Hematopoietic multipotent progenitor cell treated with erythropoietin and hydrocortisone succinate and interleukin-3 and kit ligand, for 17 days (in vitro differentiated cells): ENCODE data around the gene STON2.
A peak's percentile ranks its signal among the peaks of the same experiment; 100 is the strongest.
"Not testable (repeated sequence)": the region's sequence is repeated elsewhere in the genome, so short reads cannot be mapped to it uniquely, and the experiment has no call there.

Experiments
- DNase-seq: peaks from one replicate; pipeline ENCODE4 v3.0.0-alpha.2; 2015; ENCODE audit warnings: low spot score

The STON2 gene

GRCh38 chr14:81268016-81268416 lies 132.1 kb downstream of the STON2 start:
- DNase-seq = peak; percentile 26

- DNase-seq = no peak
Measured at GRCh38 chr14:81265636-81266169, 134.4 kb downstream of the STON2 start.

GRCh38 chr14:81264671-81265070 lies 135.5 kb downstream of the STON2 start:
- DNase-seq = no peak

- no peak for DNase-seq
Measured at GRCh38 chr14:81263777-81264410, 136.2 kb downstream of the STON2 start.

GRCh38 chr14:81261176-81261575 lies 138.9 kb downstream of the STON2 start:
- no peak for DNase-seq

- DNase-seq = no peak
Measured at GRCh38 chr14:81260732-81261131, 139.4 kb downstream of the STON2 start.

- DNase-seq = no peak
Measured at GRCh38 chr14:81256289-81256960, 143.7 kb downstream of the STON2 start.

- no peak for DNase-seq
Measured at GRCh38 chr14:81252278-81252677, 147.8 kb downstream of the STON2 start.

- DNase-seq = no peak
Measured at GRCh38 chr14:81247271-81247766, 152.8 kb downstream of the STON2 start.

GRCh38 chr14:81246461-81247270 lies 153.5 kb downstream of the STON2 start:
- DNase-seq = no peak

GRCh38 chr14:81245771-81246170 lies 154.4 kb downstream of the STON2 start:
- DNase-seq = no peak

GRCh38 chr14:81244431-81244830 lies 155.7 kb downstream of the STON2 start:
- not testable (repeated sequence) for DNase-seq

- DNase-seq = no peak
Measured at GRCh38 chr14:81243499-81243898, 156.6 kb downstream of the STON2 start.

GRCh38 chr14:81236849-81237248 lies 163.3 kb downstream of the STON2 start:
- not testable (repeated sequence) for DNase-seq

GRCh38 chr14:81236138-81236537 lies 164.0 kb downstream of the STON2 start:
- no peak for DNase-seq

- DNase-seq = no peak
Measured at GRCh38 chr14:81235096-81235495, 165.0 kb downstream of the STON2 start.

- no peak for DNase-seq
Measured at GRCh38 chr14:81234278-81234677, 165.8 kb downstream of the STON2 start.

GRCh38 chr14:81233615-81234014 lies 166.5 kb downstream of the STON2 start:
- no peak for DNase-seq

GRCh38 chr14:81231540-81231939 lies 168.6 kb downstream of the STON2 start:
- no peak for DNase-seq

GRCh38 chr14:81224222-81224621 lies 175.9 kb downstream of the STON2 start:
- no peak for DNase-seq

GRCh38 chr14:81223788-81224187 lies 176.3 kb downstream of the STON2 start:
- not testable (repeated sequence) for DNase-seq

- DNase-seq = no peak
Measured at GRCh38 chr14:81222691-81223090, 177.4 kb downstream of the STON2 start.

GRCh38 chr14:81222126-81222525 lies 178.0 kb downstream of the STON2 start:
- no peak for DNase-seq
